Endothelial cell of umbilical vein (primary cell): ENCODE results near the gene SH3D21. TPM values are rescaled to one million over a fixed set of nuclear protein-coding genes. Genes with fewer than 3 reads are reported as not detected.

Source experiments
- BruUV-seq: library from RNA; stranded (reverse); fragments of 400-500 nt; replicated peaks from 2 replicates; lab custom pipeline; 2021; lab: Mats Ljungman, UMichigan
- CTCF ChIA-PET: fragments of 300-600, 350-600 bp; sonication (Branson Sonifier 250); formaldehyde crosslinking; loops from one replicate; lab custom pipeline; 2021; ENCODE audit warnings: antibody characterized with exemption, inconsistent platforms; lab: Charles Lee
- POLR2A ChIA-PET: fragments of 300-600, 350-600 bp; sonication (Branson Sonifier 250); formaldehyde crosslinking; loops from one replicate; lab custom pipeline; 2021; ENCODE audit warnings: antibody characterized with exemption, inconsistent platforms; lab: Charles Lee
- DNase-seq: peaks from one replicate; pipeline ENCODE4 v3.0.0-alpha.2; 2011; ENCODE audit warnings: low read depth, low spot score
- FAIRE-seq: peaks from 2 replicates; lab custom pipeline; 2011; peaks lifted over from hg19 to GRCh38; lab: Jason Lieb, UNC
- H2AFZ ChIP-seq: 2 replicates; pipeline ENCODE4 v1.6.0; 2012; ENCODE audit warnings: low read depth, low read length, control low read depth, inconsistent platforms
- H3K27ac ChIP-seq: 2 replicates; pipeline ENCODE4 v1.5.1; 2011; ENCODE audit warnings: low read depth, mild to moderate bottlenecking, control low read depth, low read length, moderate library complexity; ENCODE audit not compliant: insufficient read depth
- H3K27me3 ChIP-seq, 2 experiments: 2 replicates each; pipeline versions ENCODE4 v1.6.0 to v1.6.1; 2011; ENCODE audit warnings: low read length in 2 of 2, mixed read lengths in 1 of 2; ENCODE audit not compliant: control insufficient read depth in 2 of 2, insufficient read depth in 2 of 2
- H3K36me3 ChIP-seq, 2 experiments: 2 replicates in 1 of 2; 3 replicates in 1 of 2; pipeline ENCODE4 v1.5.1; 2011; ENCODE audit warnings: low read length in 2 of 2, mild to moderate bottlenecking in 1 of 2, moderate library complexity in 1 of 2; ENCODE audit not compliant: control insufficient read depth in 2 of 2, insufficient read depth in 2 of 2; ENCODE audit errors: extremely low read depth in 1 of 2
- H3K4me1 ChIP-seq: 3 replicates; pipeline ENCODE4 v1.5.1; 2011; ENCODE audit warnings: mild to moderate bottlenecking, low read length; ENCODE audit not compliant: control insufficient read depth, insufficient read depth; ENCODE audit errors: extremely low read depth
- H3K4me2 ChIP-seq: 2 replicates; pipeline ENCODE4 v1.6.1; 2011; ENCODE audit warnings: low read length, control low read depth, mixed read lengths; ENCODE audit not compliant: insufficient read depth
- H3K4me3 ChIP-seq, 3 experiments: fragments of 200-600 bp in 1 of 3; sonication (generic), shearing (Covaris generic) in 1 of 3; replicated peaks in 1 of 3; 2 replicates each; pipeline ENCODE4 v1.5.1; 2011 to 2016; ENCODE audit warnings: control low read depth in 3 of 3, low read length in 3 of 3, mild to moderate bottlenecking in 2 of 3, inconsistent platforms in 1 of 3, low read depth in 1 of 3, moderate library complexity in 1 of 3; ENCODE audit not compliant: insufficient read depth in 1 of 3
- H3K79me2 ChIP-seq: 2 replicates; pipeline ENCODE4 v1.6.0; 2012; ENCODE audit warnings: low read length, inconsistent platforms; ENCODE audit not compliant: control insufficient read depth, insufficient read depth
- H3K9ac ChIP-seq: replicated peaks from 2 replicates; pipeline ENCODE3; 2011; ENCODE audit warnings: low read length, control low read depth; ENCODE audit not compliant: insufficient read depth; ENCODE audit errors: extremely low read depth
- H3K9me1 ChIP-seq: replicated peaks from 3 replicates; pipeline ENCODE4 v1.6.0; 2011; ENCODE audit warnings: mild to moderate bottlenecking, low read length; ENCODE audit not compliant: control insufficient read depth, insufficient read depth; ENCODE audit errors: extremely low read depth
- H3K9me3 ChIP-seq: replicated peaks from 2 replicates; pipeline ENCODE4 v1.5.1; 2012; ENCODE audit warnings: low read length, inconsistent platforms; ENCODE audit not compliant: control insufficient read depth, insufficient read depth
- H4K20me1 ChIP-seq: replicated peaks from 2 replicates; pipeline ENCODE3; 2011; ENCODE audit warnings: mild to moderate bottlenecking, low read length; ENCODE audit not compliant: control insufficient read depth, insufficient read depth; ENCODE audit errors: extremely low read depth
- EZH2 ChIP-seq: IDR thresholded peaks from 2 replicates; pipeline ENCODE4 v1.6.1; 2012; ENCODE audit warnings: borderline replicate concordance, low read depth, mild to moderate bottlenecking, moderate library complexity, low read length, inconsistent platforms; ENCODE audit not compliant: severe bottlenecking
- POLR2A ChIP-seq: IDR thresholded peaks from 2 replicates; pipeline ENCODE4 v1.6.1; 2012; ENCODE audit warnings: low read depth, mild to moderate bottlenecking, control low read depth, low read length
- POLR2AphosphoS5 ChIP-seq: IDR thresholded peaks from 2 replicates; pipeline ENCODE4 v1.6.1; 2012; ENCODE audit warnings: low read depth, mild to moderate bottlenecking, control low read depth, low read length, moderate library complexity; ENCODE audit not compliant: insufficient read depth
- dilution Hi-C: fragments of 300-500 bp; cut with MboI; formaldehyde crosslinking; loops from one replicate; pipeline ENCODE4 v1.15.0; 2019; ENCODE audit warnings: low sequenced_read_pairs; ENCODE audit not compliant: extremely low pct_ligation_motif_present
- intact Hi-C: fragments of 100-400 bp; cut with micrococcal nuclease; formaldehyde crosslinking; loops from one replicate; pipeline ENCODE4 v1.10.0; 2022
- polyA plus RNA-seq, 4 experiments: library from polyadenylated mRNA; depleted of rRNA in 3 of 4; stranded (reverse) in 3 of 4; unstranded in 1 of 4; fragments of >200 nt; gene quantifications; 2 replicates each; pipeline versions ENCODE4 v1.2.1 to v1.2.3, GENCODE V29; 2011 to 2012; ENCODE audit warnings: missing spikeins in 1 of 4
- total RNA-seq: library from RNA; stranded (reverse); gene quantifications from 2 replicates; pipeline ENCODE4 v1.2.3, GENCODE V29; 2021
- TF ChIP-seq, protein P1 (sequence below): IDR thresholded peaks from 2 replicates; pipeline ENCODE4 v1.6.1; 2011; ENCODE audit not compliant: insufficient read depth, insufficient read length
- TF ChIP-seq, protein P2 (sequence below), 2 donors: IDR thresholded peaks; 1 replicate in 1 of 2; 2 replicates in 1 of 2; pipeline ENCODE4 v1.5.1; 2011; ENCODE audit warnings: low read length in 2 of 2, mild to moderate bottlenecking in 2 of 2, moderate library complexity in 2 of 2, control low read depth in 1 of 2, inconsistent platforms in 1 of 2, low read depth in 1 of 2; ENCODE audit not compliant: insufficient read depth in 1 of 2; ENCODE audit errors: extremely low read depth in 1 of 2

Gene SH3D21
- total and polyA plus RNA-seq, 2 donors (not counting 3 experiments of a cell fraction or from before 2014, with no cell fraction given): 1.8 to 7.2 TPM

DNA sequence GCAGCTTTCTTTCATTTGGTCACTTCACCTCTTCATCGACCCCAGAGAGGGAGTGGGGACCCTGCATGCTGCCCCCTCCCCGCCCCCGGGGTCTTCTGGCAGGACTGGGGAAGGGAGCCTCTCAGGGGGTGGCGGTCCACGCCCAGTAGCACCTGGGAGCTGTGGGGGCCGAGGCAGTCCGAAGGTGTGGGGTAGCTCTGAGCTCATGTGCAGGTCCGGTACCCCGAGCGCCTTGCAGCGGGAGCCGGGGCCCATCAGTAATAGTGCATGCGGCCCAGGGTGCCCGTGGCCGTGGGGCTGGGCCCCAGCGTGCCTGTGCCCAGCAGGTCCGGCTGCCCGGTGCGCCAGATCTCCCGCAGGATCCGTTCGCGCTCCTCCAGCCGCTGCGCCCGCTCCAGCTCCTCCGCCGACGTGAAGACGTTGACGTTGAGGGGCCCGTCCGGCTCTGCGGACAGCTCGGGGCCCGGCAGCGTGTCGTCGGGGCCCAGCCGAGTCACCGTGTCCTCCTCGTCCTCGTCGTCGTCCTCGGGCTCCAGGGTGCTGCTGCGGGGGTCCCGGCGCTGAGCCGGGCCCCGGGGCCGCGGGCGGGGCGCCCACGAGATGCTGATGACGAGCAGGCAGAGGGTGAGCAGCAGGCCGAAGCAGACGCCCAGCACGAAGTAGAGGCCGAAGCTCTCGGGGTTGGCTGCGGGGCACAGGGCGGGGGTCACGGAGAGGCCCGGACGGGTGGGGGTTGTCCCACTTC lies 16.0 kb downstream of the SH3D21 start:
- CTCF ChIA-PET: interaction anchor here (0.8 to 2.4 kb wide), 4 partner anchors 13 to 23 kb away, joined by 3 to 13 read pairs (median 3); partner anchors contain the start of gene SH3D21
- peak overlapping the region; percentile 79 for H3K4me2 ChIP-seq
- FAIRE-seq (no peak), DNase-seq (no peak)
- peaks cover 0 to 5% of the 10 kb centered on the region in 2 experiments for H3K36me3 ChIP-seq
- no peak for TF ChIP-seq EZH2
- TF ChIP-seq, protein P1, sequence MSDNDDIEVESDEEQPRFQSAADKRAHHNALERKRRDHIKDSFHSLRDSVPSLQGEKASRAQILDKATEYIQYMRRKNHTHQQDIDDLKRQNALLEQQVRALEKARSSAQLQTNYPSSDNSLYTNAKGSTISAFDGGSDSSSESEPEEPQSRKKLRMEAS: no peak
- peaks cover 14% of the 10 kb centered on the region for H3K79me2 ChIP-seq
- dilution Hi-C loops: no loop called here
- no peak overlapping the region for H2AFZ ChIP-seq
- no peaks in the 10 kb centered on the region for H3K27me3 ChIP-seq
- no peaks in the 10 kb centered on the region for H4K20me1 ChIP-seq
- no peak overlapping the region for H3K9ac ChIP-seq
- peak overlapping the region in 2 of 3 experiments; percentile 71 to 85 for H3K4me3 ChIP-seq
- POLR2A ChIA-PET: interaction anchor here (1.3 kb wide), 1 partner anchor 15 kb away, joined by 4 read pairs; no protein-coding TSS in a partner anchor
- H3K27ac ChIP-seq: peak overlapping the region; percentile 62
- intact Hi-C loops: no loop called here
- TSS peak; percentile 29 for BruUV-seq
- H3K4me1 ChIP-seq: peaks cover 13% of the 10 kb centered on the region
- H3K9me3 ChIP-seq: no peaks in the 10 kb centered on the region
- H3K9me1 ChIP-seq: no peaks in the 10 kb centered on the region

DNA sequence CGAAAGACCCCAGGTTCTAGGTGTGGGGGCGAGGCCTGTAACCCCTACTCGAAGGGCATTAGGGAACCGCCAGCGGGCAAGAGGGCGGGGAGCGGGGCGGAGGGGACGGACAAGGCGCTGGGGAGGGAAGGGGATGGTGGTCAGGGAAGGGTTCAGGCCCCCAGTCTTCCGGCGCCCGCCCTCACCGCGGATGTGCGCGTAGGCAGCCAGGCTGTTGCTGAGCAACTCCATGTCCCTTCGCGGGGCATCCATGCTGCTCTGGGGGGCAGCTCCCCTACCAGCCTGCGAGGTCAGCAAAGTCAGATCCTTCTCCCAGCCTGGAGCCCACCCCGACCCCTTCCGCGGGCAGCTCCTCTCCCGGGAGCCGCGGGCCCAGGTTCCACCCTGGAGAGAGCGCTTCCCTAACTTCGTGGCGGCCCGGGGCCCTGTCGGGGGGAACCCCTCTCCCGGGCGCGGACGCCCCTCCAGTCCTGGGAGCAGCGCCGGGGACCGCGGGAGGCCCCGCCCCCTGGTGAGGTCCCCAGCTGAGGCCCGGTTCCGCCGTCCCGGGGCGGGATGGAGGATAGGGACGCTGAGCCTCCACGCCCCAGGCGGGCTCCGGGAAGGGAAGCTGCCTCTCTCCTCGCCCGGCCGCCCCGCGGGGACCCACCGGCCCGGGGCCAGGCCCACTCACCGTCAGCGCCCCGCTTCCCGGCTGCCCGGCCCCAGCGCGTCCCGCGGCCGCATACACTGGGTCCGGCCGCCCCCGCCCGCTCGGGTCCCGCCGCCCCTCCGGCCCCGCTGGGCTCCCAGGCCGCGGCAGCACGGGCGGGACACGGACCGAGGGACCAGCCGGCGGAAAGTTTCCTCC lies 16.8 kb downstream of the SH3D21 start:
- peaks cover 13% of the 10 kb centered on the region for H3K4me1 ChIP-seq
- peaks cover 0 to 5% of the 10 kb centered on the region in 2 experiments for H3K36me3 ChIP-seq
- no peaks in the 10 kb centered on the region for H3K9me3 ChIP-seq
- intact Hi-C loops: loop anchor here (1.0 kb wide), 6 partner anchors 17 to 174 kb away; partner anchors contain the start of genes SH3D21 and TRAPPC3
- no peaks in the 10 kb centered on the region for H4K20me1 ChIP-seq
- TF ChIP-seq, protein P2, sequence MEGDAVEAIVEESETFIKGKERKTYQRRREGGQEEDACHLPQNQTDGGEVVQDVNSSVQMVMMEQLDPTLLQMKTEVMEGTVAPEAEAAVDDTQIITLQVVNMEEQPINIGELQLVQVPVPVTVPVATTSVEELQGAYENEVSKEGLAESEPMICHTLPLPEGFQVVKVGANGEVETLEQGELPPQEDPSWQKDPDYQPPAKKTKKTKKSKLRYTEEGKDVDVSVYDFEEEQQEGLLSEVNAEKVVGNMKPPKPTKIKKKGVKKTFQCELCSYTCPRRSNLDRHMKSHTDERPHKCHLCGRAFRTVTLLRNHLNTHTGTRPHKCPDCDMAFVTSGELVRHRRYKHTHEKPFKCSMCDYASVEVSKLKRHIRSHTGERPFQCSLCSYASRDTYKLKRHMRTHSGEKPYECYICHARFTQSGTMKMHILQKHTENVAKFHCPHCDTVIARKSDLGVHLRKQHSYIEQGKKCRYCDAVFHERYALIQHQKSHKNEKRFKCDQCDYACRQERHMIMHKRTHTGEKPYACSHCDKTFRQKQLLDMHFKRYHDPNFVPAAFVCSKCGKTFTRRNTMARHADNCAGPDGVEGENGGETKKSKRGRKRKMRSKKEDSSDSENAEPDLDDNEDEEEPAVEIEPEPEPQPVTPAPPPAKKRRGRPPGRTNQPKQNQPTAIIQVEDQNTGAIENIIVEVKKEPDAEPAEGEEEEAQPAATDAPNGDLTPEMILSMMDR (IDR thresholded peaks at IDR 0.05; ENCODE audit: extremely low read depth in 1 of 2, insufficient read depth in 1 of 2, low read depth in 1 of 2, low read length in 2 of 2): no peak
- TF ChIP-seq POLR2AphosphoS5 (peak; percentile 29), POLR2A (peak; percentile 10)
- H3K9ac ChIP-seq: peak overlapping the region; percentile 68
- DNase-seq (peak; percentile 44), FAIRE-seq (peak; percentile 40)
- dilution Hi-C loops: no loop called here
- CTCF ChIA-PET: interaction anchor here (0.6 to 3.1 kb wide), 10 partner anchors 9 to 162 kb away, joined by 3 to 17 read pairs (median 4); partner anchors contain the start of gene SH3D21
- H3K27me3 ChIP-seq: no peaks in the 10 kb centered on the region
- H2AFZ ChIP-seq: peak overlapping the region; percentile 42
- peak overlapping the region; percentile 61 to 85 (median 71) for H3K4me3 ChIP-seq
- POLR2A ChIA-PET: interaction anchor here (1.3 kb wide), 1 partner anchor 16 kb away, joined by 4 read pairs; no protein-coding TSS in a partner anchor
- H3K9me1 ChIP-seq: no peaks in the 10 kb centered on the region
- H3K4me2 ChIP-seq: peak overlapping the region; percentile 79
- peaks cover 14% of the 10 kb centered on the region for H3K79me2 ChIP-seq
- H3K27ac ChIP-seq: peak overlapping the region; percentile 62
- BruUV-seq: no TSS peak
